Measurements from ENCODE around the gene RPS21. TPM values are rescaled to one million over a fixed set of nuclear protein-coding genes. Genes with fewer than 3 reads are reported as not detected.

The RPS21 gene
- total and polyA plus RNA-seq, 4 donors: 222 to 4,827 (median 2,651) TPM

DNA sequence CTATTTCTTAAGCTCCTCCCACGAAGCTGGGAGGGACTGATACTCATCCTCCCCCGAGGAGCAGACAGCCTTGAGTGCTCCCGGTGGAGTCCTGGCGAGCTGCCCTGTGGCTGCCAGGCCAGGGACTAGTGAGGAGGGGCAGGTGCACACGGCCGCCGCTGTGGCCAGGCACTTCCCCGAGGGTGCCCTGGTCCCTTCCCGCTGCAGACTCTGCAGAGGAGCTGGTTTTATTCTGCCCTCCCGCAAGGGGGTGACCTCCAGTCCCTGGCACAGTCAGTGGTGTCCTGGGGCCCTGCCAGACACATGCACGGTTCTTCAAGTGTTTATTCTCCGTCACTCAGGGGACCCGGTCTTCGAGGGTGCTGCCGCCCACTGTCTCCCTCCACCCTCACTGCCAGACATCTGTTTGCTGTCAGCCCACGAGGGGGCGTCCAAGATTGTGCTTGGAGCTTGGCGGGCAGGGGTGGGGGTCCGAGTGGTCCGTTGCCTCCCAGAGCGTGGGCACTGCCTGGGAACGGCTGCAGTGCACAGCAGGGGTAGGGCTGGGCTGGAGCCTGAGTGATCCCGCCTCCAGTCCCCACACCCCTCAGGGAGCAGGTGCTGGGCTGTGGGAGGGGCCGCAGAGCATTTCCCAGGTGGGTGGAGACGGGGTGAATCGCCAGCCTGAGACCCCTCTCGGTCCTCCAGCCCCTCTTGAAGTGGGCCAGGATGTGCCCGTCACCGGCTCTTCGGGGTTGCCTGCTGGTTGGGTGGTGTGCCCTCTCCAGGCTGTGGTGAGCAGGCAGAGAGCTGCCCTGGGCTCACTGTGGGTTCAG lies 23.2 kb downstream of the RPS21 start:
- Histone ChIP-seq H3K9me3 (ENCODE audit: control insufficient read depth in 4 of 4, insufficient read depth in 3 of 4, low read length in 3 of 4) (no peaks in the 10 kb centered on the region), H3K36me3 (ENCODE audit: control insufficient read depth in 4 of 4, insufficient read depth in 4 of 4, low read length in 4 of 4) (no peaks in the 10 kb centered on the region), H3K27ac (ENCODE audit: low read depth in 1 of 2, low read length in 1 of 2) (no peak overlapping the region), H3K9ac (ENCODE audit: insufficient read depth in 1 of 2, low read length in 2 of 2) (no peak overlapping the region), H3K4me1 (ENCODE audit: control insufficient read depth in 5 of 5, insufficient read depth in 5 of 5, low read length in 5 of 5) (peaks cover 0 to 42% (median 4%) of the 10 kb centered on the region in 5 donors), H3K27me3 (ENCODE audit: control insufficient read depth in 3 of 3, insufficient read depth in 3 of 3, low read length in 2 of 3) (no peaks in the 10 kb centered on the region), H3K4me3 (no peak overlapping the region)
- TF ChIP-seq, protein P1, sequence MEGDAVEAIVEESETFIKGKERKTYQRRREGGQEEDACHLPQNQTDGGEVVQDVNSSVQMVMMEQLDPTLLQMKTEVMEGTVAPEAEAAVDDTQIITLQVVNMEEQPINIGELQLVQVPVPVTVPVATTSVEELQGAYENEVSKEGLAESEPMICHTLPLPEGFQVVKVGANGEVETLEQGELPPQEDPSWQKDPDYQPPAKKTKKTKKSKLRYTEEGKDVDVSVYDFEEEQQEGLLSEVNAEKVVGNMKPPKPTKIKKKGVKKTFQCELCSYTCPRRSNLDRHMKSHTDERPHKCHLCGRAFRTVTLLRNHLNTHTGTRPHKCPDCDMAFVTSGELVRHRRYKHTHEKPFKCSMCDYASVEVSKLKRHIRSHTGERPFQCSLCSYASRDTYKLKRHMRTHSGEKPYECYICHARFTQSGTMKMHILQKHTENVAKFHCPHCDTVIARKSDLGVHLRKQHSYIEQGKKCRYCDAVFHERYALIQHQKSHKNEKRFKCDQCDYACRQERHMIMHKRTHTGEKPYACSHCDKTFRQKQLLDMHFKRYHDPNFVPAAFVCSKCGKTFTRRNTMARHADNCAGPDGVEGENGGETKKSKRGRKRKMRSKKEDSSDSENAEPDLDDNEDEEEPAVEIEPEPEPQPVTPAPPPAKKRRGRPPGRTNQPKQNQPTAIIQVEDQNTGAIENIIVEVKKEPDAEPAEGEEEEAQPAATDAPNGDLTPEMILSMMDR (IDR thresholded peaks at IDR 0.05; ENCODE audit: control extremely low read depth, extremely low read depth): no peak
- 5 to 7% methylated on average over 29 to 30 of the region's 30 CpGs for WGBS, 2 donors
- DNase-seq: peak; percentile 69 to 81 (median 72)
- no peak for ATAC-seq (ENCODE audit: insufficient read depth, low FRiP score)

- ATAC-seq (ENCODE audit: insufficient read depth, low FRiP score): no peak
- no peaks in the 10 kb centered on the region for H3K9me3 ChIP-seq (ENCODE audit: control insufficient read depth in 4 of 4, insufficient read depth in 3 of 4, low read length in 3 of 4)
- DNase-seq: no peak
- WGBS, 2 donors: 84 to 87% methylated on average over 18 to 19 of the region's 19 CpGs
- no peak overlapping the region for H3K27ac ChIP-seq (ENCODE audit: low read depth in 1 of 2, low read length in 1 of 2)
- TF ChIP-seq, protein P1 (IDR thresholded peaks at IDR 0.05; ENCODE audit: control extremely low read depth, extremely low read depth): no peak
- H3K36me3 ChIP-seq (ENCODE audit: control insufficient read depth in 4 of 4, insufficient read depth in 4 of 4, low read length in 4 of 4): no peaks in the 10 kb centered on the region
- peaks cover 0 to 34% (median 3%) of the 10 kb centered on the region in 5 donors for H3K4me1 ChIP-seq (ENCODE audit: control insufficient read depth in 5 of 5, insufficient read depth in 5 of 5, low read length in 5 of 5)
- H3K9ac ChIP-seq (ENCODE audit: insufficient read depth in 1 of 2, low read length in 2 of 2): no peak overlapping the region
- H3K4me3 ChIP-seq: no peak overlapping the region
- H3K27me3 ChIP-seq (ENCODE audit: control insufficient read depth in 3 of 3, insufficient read depth in 3 of 3, low read length in 2 of 3): no peaks in the 10 kb centered on the region
Observed at GRCh38 chr20:62410746-62411478, 24.0 kb downstream of the RPS21 start.

GRCh38 chr20:62411479-62412193 lies 24.7 kb downstream of the RPS21 start:
- WGBS, 2 donors: 83 to 88% methylated on average over 23 to 24 of the region's 24 CpGs

More at GRCh38 chr20:62411479-62412193, 24.7 kb downstream of the RPS21 start:
- H3K4me3 ChIP-seq: no peak overlapping the region
- no peaks in the 10 kb centered on the region for H3K9me3 ChIP-seq (ENCODE audit: control insufficient read depth in 4 of 4, insufficient read depth in 3 of 4, low read length in 3 of 4)
- H3K27ac ChIP-seq (ENCODE audit: low read depth in 1 of 2, low read length in 1 of 2): no peak overlapping the region
- no peak for ATAC-seq (ENCODE audit: insufficient read depth, low FRiP score)
- peaks cover 0 to 27% (median 0%) of the 10 kb centered on the region in 5 donors for H3K4me1 ChIP-seq (ENCODE audit: control insufficient read depth in 5 of 5, insufficient read depth in 5 of 5, low read length in 5 of 5)
- no peaks in the 10 kb centered on the region for H3K36me3 ChIP-seq (ENCODE audit: control insufficient read depth in 4 of 4, insufficient read depth in 4 of 4, low read length in 4 of 4)
- TF ChIP-seq, protein P1 (IDR thresholded peaks at IDR 0.05; ENCODE audit: control extremely low read depth, extremely low read depth): no peak
- no peaks in the 10 kb centered on the region for H3K27me3 ChIP-seq (ENCODE audit: control insufficient read depth in 3 of 3, insufficient read depth in 3 of 3, low read length in 2 of 3)
- no peak overlapping the region for H3K9ac ChIP-seq (ENCODE audit: insufficient read depth in 1 of 2, low read length in 2 of 2)
- DNase-seq: no peak
